NCI-H524 treated with DMSO at 0.1 percent for 48 hours (cell line): ENCODE measurements around the gene NF2.
"Not testable (repeated sequence)": the region's sequence is repeated elsewhere in the genome, so short reads cannot be mapped to it uniquely, and the experiment has no call there.

ENCODE experiments used
- DNase-seq: peaks from one replicate; lab custom pipeline; 2025; lab: John Stamatoyannopoulos, UW

NF2 gene

DNA sequence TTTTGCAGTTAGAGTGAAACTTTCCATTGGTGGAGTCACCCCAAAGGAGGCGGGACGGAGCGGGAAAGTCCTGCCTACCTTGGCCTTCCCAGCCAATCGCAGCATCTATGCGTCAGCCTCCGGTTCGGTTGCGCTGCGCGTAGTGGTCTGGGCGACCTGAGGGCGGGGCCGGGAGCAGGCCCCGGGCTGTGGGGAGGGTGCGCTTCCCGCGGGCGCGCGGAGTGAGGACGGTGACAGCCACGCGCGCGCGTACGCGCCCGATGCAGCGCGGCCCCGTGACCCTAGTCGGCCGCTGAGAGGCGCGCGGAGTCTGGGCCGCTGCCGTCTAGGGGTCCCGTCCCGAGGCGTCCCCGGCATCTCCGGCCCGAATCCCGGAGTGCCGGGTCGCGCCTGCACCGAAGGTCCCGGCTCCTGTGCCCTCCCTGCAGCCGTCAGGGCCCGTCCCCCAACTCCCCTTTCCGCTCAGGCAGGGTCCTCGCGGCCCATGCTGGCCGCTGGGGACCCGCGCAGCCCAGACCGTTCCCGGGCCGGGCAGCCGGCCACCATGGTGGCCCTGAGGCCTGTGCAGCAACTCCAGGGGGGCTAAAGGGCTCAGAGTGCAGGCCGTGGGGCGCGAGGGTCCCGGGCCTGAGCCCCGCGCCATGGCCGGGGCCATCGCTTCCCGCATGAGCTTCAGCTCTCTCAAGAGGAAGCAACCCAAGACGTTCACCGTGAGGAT lies at the start of gene NF2:
NF2 (plus strand) TSS at position 276 of the 718 bp plus-strand sequence; CDS start at position 642, 366 bp downstream.
- peak; percentile 90 for DNase-seq

DNA sequence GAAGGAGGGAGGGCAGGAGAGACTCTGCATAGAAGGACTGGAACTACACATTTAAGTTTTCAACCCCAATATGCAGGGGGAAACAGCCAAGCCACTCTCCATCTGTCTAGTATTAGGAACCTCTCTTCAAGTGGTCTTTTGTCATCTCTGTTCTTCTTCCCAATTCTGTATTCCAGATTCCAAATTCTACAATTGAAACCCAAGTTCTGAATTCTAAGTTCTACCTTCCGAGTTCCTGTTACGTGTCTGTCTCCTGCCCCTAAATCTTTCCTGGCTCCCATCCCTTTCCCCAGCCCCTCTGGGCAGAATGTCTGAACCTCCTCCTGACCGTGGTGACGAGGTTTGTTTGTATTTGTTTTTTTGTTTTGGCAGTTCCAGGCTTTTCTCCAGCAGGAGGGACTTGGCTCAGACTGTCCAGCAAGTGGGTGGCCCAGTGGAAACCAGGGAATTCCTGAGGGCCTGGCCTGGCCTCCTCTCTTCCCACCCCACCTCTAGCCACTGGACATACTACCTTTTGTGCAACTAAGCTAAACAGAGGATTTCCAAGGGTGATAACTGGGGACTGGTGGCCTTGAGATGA lies 48.3 kb upstream of the NF2 start:
- no peak for DNase-seq

DNA sequence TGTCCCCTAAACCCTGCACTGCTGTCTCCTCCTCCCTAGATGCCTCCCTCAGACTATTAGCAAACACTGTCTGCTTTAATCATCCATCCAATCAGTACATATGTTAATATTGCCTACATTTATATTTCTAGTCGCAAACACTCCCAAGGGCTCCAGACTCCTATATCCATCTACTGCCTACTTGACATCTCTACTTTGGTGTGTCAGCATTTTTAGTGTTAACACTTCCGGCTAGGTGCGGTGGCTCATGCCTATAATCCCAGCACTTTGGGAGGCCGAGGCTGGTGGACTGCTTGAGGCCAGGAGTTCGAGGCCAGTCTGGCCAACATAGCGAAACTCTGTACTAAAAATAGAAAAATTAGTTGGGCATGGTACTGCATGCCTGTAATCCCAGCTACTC lies 44.4 kb upstream of the NF2 start:
- no peak for DNase-seq

DNA sequence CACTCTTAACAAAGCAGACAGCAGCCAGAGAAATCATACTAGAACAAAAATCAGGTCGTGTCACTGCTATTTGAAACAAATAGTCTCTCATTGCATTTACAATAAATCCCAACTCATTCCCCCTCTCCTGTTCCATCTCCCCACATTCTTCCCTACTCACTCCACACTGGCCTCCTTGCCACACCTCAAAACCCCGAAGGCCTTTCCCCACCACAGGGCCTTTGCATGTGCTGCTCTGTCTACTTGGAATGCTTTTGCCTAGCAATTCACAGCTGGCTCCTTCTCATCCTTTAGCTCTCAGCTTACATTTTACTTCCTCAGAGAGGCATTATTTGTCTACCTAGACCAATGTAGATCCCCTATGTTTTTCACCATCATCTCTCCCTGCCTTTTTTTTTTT lies 43.6 kb upstream of the NF2 start:
- no peak for DNase-seq

DNA sequence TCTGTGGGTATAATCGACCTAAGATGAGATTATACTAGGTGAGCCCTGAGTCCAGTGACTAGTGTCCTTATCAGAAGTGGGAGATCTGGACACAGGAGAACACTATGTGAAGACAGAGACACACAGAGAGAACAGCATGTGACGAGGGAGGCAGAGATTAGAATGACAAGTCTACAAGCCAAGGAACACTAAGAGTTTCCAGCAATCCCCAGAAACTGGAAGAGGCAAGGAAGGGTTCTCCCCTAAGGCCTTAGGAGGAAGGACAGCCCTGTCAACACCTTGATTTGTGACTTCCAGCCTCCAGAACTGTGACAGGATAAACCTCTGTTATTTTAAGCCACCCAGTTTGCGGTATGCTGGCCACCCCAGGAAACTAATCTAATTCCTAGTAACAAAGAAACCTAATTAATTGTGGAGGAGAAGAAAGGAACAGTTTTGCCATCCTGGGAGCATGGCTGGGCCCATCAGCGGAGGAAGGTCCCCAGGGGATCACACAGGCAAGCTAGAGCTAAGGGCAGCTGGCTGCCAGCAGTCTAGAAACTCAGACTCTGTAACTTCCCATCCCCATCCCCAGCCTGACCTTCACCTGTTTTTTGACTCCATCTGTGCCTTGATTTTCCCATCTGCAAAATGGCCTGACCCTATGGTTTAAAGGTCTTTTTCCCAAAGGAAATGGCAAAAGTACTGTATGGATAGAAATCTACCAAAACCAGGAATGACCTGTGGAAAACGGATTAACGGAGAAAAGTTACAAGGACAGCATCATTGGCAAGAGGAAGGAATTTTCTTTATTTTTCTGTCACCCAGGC lies 39.6 kb upstream of the NF2 start:
- no peak for DNase-seq

DNA sequence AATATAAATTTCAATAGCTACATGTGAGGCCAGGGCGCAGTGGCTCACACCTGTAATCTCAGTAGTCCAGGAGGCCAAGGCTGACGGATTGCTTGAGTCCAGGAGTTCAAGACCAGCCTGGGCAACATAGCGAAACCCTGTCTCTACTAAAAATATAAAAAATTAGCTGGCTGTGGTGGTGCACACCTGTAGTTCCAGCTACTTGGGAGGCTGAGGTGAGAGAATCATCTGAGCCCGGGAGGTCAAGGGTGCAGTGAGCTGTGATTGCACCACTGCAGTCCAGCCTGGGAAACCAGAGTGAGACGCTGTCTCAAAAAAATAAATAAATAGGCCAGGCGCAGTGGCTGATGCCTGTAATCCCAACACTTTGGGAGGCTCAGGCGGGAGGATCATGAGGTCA lies 36.9 kb upstream of the NF2 start:
- DNase-seq = not testable (repeated sequence)

DNA sequence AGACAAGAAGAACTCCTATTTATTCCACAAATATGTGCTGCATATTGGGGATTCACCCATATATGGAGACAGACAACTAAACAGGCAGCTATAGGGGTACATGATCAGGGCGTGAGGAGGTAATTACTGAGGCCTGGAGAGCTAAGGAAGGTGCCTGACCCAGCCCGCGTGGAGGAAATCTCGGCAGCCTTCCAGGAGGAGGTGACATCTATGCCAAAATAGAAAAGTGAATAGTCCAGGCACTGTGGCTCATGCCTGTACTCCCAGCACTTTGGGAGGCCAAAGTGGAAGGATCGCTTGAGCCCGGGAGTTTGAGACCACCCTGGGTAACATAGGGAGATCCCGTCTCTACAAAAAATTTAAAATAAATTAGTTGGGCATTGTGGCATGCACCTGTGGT lies 36.1 kb upstream of the NF2 start:
- DNase-seq = no peak

DNA sequence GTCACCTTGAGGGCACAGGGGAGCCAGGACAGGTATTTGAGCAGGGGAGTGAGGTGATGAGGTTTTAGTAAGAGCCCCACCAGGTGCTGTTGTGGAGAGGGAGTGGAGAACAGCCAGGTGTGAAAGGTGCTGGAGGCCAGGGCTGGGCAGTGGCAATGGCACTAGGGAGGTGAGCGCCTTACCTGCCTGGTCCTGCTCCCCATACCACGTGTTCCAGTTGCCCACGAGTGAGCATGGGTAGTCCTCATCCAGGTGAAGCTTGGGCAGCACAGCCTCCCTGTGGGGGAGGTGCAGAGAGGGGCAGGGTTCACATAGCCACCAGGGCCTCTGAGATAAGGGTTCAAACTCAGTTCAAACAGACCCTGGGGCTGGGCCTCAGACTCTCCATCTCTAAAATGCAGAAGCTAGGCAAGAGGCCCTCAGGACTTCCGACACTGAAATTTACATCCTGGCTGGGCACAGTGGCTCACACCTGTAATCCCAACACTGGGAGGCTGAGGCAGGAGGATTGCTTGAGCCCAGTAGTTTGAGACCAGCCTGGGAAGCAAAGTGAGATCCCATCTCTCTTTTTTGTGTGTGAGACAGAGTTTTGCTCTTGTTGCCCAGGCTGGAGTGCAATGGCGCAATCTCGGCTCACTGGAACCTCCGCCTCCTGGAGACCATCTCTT lies 34.3 kb upstream of the NF2 start:
- DNase-seq = no peak

DNA sequence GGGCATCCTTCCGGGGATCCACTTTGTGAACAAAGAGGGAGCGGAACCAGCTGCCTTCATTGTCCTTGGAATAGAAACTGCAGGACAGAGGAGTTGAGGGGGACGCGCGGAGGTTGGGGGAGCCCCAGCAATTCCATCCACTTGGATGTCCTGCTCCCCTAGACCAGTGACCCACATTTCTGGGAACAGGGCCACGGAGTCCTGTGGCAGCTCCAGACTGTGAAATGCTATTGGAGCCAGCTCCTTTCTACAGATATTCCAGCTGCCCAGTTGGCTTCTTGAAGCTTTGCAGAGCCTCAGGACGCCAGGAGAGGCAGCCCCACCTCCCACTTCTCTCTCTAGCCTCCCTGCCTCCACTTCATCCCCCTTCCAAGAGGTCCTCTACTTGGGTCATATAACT lies 33.0 kb upstream of the NF2 start:
- DNase-seq = no peak

DNA sequence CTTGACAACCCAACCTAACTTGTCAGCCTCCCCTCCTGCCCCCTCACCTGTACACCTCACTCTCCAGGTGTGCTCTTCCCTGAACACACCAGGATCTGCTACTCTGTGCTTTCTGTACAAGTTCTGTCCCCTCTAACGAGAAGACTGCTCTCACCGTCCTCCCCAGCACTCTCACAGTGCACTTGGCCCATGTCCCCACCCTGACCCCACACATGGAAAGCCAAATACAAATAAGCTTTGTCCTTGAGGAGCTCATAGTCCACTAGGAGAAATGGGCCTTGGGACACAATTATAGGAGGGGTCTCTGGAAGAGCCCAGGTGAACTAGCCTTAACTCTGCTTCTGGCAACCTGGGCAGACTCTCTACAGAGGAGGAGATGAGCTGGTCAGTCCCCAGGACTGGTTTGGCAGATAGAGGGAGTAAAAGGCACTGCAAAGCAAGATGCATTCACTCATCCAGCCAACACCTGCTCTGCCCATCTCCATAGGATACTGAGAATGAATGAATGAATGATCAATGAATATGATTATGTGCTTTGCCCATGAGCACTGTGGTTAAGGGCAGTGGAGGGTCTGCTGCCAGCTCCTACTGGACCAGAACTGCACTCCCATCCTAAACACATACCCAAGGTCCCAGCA lies 32.4 kb upstream of the NF2 start:
- no peak for DNase-seq

DNA sequence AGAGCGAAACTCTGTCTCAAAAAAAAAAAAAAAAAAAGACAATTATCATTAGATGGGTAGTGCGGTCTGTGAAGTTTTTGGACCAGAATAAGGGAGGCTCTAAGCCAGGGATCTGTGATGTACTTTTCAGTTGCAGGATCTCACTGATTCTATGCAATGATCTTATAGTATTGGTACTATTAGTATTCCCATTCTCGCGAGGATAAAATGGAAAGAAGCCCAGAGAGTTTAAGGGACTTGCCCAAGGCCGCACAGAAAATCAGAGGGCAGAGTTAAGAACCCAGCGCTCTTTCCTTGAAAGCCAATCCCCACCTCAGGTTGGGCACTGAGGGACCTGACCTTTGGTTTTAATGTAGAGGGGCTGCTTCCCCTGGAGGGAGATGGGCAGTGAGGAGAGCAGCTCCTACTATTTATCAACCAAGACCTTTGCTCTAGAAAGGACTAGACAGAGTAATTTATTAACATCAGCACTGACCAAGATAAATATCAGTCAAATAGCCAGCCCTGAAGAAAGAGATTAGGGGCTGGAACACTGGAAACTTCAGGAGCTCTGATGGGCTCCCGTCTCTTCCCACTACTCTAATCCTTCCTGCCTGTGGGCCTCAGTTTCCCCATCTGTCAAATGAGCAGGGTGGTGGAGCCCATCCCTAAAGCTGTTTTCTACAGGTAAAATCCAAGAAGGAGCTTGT lies 28.5 kb upstream of the NF2 start:
- DNase-seq = no peak

DNA sequence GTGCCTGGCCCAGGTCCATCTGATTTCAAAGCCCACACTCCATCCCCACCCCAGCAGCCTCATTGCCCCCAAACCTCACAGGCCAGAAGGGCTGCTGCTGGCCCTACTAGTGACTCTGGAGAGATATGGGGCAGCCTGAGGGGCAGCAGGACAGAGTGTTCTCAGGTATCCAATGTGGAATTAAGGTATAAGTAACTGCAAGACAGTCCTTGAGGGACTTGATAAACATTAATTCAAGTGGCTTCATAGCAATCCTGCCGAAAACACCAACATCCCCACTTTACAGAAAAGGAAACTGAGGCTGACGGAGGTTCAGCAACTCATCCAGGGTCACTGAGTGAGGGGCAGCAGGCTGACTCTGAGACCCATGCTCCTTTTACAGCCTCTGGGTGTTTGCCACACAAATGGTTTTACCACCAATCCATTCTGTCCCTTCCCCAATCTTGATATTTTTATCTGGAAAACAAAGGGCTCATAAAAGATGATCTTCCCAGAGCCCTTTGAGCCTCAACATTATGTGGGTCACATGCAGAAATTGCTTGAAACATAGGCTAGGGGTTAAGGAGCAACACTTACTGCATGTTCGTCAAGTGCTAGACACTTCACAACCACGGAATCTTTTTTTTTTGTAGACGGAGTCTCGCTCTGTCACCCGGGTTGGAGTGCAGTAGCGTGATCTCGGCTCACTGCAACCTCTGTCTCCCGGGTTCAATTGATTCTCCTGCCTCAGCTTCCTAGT lies 24.8 kb upstream of the NF2 start:
- DNase-seq = no peak

DNA sequence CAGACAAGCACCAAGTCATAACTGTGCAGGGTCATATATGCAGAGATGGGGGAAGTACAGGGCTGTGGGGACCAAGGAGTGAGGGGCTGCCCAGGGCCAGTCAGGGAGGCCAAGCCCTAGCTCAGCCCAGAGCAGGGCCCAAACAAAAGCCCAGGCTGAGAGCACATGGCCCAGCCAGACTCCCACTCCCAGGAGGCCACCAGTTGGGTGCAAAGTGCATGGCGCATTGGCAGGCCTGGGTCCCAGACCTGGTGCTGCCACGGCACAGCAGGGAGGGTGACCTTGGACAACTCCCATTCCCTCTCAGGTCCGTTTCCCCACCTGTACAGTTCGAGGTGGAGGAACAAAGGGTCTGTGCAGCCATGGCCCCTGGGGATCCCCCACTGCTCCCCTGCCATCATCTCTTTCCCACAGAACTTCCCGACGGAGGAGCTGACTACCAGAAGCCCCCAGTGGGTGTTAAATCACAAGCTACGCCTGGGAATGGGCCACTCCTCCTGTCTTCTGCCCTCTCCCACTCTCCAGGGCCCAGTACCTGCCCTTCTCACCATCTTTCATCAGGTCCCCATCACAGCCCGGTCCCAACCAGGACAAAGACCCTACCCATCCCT lies 23.1 kb upstream of the NF2 start:
- no peak for DNase-seq

DNA sequence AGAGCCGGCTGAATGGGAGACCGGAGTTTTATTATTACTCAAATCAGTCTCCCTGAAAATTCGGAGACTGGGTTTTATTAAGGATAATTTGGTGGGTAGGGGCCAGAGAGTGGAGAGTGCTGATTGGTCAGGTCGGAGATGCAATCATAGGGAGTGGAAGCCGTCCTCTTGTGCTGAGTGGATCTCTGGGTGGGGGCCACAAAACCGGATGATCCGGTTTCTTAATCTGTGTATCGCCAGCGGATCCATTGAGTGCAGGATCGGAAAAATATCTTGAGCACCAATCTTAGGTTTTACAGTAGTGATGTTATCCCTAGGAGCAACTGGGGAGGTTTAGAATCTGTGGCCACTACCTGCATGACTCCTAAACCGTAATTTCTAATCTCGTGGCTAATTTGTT lies 21.6 kb upstream of the NF2 start:
- no peak for DNase-seq

DNA sequence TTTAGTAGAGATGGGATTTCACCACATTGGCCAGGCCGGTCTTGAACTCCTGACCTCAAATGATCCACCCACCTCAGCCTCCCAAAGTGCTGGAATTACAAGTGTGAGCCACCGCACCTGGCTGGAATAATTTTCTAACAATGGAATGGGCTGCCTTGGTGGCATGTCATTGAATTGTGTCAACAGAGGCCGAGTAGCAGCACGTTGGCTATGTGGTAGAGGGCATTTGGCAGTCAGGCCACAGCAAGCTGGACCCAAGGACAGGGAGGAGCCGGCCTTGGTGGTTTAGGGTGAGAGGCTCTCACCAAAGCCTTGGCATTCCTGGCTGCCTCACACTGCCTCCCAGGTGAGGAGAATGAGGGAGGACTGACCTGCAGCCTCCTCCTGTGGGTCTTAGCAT lies 18.5 kb upstream of the NF2 start:
- DNase-seq = no peak

DNA sequence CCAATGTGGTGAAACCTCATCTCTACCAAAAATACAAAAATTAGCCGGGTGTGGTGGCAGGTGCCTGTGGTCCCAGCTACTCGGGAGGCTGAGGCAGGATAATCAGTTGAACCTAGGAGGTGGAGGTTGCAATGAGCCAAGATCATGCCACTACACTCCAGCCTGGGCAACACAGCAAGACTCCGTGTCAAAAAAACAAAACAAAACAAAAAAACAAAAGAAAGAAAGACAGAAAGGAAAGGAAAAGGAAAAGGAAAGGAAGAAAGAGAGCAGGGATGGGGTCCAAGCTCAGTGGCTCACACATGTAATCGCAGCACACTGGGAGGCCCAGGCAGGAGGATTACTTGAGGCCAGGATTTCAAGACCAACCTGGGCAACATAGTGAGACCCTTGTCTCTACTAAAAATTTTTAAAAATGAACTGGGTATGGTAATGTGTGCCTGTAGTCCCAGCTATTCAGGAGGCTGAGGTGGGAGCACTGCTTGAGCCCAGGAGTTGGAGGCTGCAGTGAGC lies 17.2 kb upstream of the NF2 start:
- DNase-seq = not testable (repeated sequence)

DNA sequence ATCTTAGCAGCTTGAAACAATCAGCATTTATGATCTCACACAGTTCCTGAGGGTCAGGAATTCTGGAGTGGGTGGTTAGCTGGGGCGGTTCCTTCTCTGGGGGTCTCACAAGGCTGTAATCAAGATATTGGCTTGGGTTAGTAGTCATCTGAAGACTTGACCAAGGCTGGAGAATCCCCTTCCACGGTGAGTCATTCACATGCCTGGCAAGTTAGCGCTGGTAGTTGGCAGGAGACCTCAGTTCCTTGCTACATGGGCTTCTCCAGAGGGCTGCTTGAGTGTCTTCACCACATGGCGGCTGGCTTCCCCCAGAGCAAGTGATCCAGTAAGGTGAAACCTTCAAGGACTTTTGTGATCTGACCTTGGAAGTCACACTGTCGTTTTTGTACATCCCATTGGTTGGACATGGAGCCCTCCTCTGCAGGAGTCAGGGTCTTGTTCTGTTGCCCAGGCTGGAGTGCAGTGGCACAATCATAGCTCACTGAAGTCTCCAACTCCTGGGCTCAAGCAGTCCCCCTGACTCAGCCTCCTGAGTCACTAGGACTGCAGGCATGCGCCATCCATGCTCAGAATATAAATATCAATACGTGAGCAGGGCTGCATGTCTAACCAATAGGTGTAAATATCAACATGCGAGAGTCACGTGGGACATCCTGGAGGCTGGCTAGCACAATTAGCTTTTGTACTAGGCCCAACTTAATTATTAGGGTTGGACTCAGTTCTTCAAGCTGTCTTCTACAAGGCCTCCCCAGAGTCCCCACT lies 15.3 kb upstream of the NF2 start:
- DNase-seq = no peak

DNA sequence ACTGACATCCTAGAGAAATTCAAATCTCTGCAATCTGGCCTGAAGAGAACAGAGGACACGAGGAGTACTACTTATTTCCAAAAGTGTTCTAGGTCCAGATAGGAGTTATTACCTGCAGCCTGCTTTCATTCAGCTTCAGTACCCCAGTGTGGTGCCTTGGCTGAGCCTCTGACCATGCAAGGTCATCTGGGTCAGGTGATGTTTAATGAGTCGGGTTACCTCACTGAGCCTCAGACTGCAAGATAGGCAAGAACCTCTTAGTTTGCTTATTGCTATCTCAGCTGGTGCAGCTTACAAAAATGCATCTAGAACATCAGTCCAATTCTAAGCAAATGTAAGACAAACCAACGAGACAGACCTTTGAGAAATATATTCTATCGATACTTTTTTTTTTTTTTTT lies 9.5 kb upstream of the NF2 start:
- no peak for DNase-seq

DNA sequence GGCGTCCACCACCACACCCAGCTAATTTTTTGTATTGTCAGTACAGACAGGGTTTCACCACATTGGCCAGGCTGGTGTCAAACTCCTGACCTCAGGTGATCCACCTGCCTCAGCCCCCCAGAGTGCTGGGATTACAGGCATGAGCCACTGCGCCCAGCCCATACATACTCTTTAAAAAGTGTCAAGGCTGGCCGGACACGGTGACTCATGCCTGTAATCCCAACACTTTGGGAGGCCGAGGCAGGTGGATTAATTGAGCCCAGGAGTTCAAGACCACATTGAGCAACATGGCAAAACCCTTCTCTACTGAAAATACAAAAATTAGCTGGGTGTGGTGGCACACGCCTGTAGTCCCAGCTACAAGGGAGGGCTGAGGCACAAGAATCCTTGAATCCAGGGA lies 9.0 kb upstream of the NF2 start:
- DNase-seq = not testable (repeated sequence)
